Ovary (tissue), 3 donors: Measurements from ENCODE around the gene AMACR.

Source experiments
- EP300 ChIP-seq: sonication (generic); formaldehyde crosslinking; IDR thresholded peaks from one replicate; pipeline ENCODE4 v1.6.1; 2017; ENCODE audit warnings: antibody characterized with exemption
- POLR2A ChIP-seq: fragments of 450-650 bp; IDR thresholded peaks from one replicate; pipeline ENCODE4 v1.6.1; 2017; ENCODE audit warnings: antibody characterized with exemption, mild to moderate bottlenecking, moderate library complexity
- TF ChIP-seq, protein P1 (sequence below), 3 donors: fragments of 450-650 bp in 2 of 3; fragments of 200-600 bp in 1 of 3; IDR thresholded peaks; one replicate each; pipeline versions ENCODE4 v1.5.1 to v1.8.0; 2016 to 2022; ENCODE audit warnings: antibody characterized with exemption in 3 of 3, mild to moderate bottlenecking in 1 of 3
- donor health status: DM: no; HTN: no; CAD: no.

GRCh38 chr5:34017254-34017653 lies 9.4 kb upstream of the AMACR start:
- TF ChIP-seq, protein P1, sequence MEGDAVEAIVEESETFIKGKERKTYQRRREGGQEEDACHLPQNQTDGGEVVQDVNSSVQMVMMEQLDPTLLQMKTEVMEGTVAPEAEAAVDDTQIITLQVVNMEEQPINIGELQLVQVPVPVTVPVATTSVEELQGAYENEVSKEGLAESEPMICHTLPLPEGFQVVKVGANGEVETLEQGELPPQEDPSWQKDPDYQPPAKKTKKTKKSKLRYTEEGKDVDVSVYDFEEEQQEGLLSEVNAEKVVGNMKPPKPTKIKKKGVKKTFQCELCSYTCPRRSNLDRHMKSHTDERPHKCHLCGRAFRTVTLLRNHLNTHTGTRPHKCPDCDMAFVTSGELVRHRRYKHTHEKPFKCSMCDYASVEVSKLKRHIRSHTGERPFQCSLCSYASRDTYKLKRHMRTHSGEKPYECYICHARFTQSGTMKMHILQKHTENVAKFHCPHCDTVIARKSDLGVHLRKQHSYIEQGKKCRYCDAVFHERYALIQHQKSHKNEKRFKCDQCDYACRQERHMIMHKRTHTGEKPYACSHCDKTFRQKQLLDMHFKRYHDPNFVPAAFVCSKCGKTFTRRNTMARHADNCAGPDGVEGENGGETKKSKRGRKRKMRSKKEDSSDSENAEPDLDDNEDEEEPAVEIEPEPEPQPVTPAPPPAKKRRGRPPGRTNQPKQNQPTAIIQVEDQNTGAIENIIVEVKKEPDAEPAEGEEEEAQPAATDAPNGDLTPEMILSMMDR (IDR thresholded peaks at IDR 0.05) = no peak
- TF ChIP-seq POLR2A (no peak), EP300 (no peak)
